Neuron (in vitro differentiated cells): ENCODE results near the gene WDR19.

Source experiments
- H2AFZ ChIP-seq: one replicate; pipeline ENCODE4 v1.6.1; 2013; ENCODE audit warnings: low read depth, mild to moderate bottlenecking, inconsistent platforms, low read length, moderate library complexity
- H3K27me3 ChIP-seq: one replicate; pipeline ENCODE4 v1.6.1; 2013; ENCODE audit warnings: low read length; ENCODE audit not compliant: insufficient read depth
- H3K36me3 ChIP-seq: one replicate; pipeline ENCODE4 v1.6.1; 2013; ENCODE audit warnings: low read length; ENCODE audit not compliant: insufficient read depth
- H3K4me1 ChIP-seq: one replicate; pipeline ENCODE4 v1.6.1; 2013; ENCODE audit warnings: low read length; ENCODE audit not compliant: insufficient read depth
- H3K4me3 ChIP-seq: 2 replicates; pipeline ENCODE4 v1.5.1; 2013; ENCODE audit warnings: mild to moderate bottlenecking, low read length, moderate library complexity
- H3K9me3 ChIP-seq: one replicate; pipeline ENCODE4 v1.6.1; 2013; ENCODE audit warnings: low read length

WDR19 gene

DNA sequence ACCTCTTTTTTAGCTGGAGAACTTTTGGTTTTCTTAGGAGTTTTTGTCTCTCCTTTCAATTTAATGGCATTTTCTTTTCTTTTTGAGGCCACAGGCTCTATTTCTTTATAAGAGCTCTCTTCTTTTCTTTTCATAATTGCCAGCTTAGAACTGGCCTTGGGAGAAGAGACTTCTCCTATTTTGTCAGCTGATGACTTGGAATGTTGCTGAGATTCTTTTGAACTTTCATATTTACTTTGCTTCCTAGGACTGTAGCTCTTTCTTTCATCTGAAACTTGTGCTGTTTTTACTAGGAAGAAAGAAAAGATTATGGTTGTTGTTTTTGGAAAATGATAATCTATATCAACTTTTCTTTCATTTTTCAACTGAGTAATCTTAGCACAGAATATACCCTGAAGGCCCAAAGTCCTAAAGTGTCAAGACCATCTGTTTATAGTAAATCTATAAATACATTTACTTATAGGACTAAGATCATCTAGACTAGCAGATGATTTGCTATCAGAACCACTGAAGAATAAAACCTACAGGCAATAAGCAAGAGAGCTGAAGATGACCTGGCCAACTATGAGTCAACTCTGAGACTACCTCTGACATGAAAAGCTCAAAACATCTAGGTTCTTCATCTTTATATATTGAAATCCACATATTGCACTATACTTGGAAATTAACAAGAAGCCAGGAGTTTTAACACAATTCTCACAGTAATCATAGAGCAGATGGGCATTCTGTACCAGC is 138.2 kb downstream of the WDR19 start:
- Histone ChIP-seq H3K4me3 (no peak overlapping the region), H3K9me3 (no peaks in the 10 kb centered on the region), H3K36me3 (peaks cover 61% of the 10 kb centered on the region), H2AFZ (no peak overlapping the region), H3K4me1 (no peaks in the 10 kb centered on the region), H3K27me3 (no peaks in the 10 kb centered on the region)

- Histone ChIP-seq H3K4me3 (no peak overlapping the region), H3K9me3 (no peaks in the 10 kb centered on the region), H3K36me3 (peaks cover 58% of the 10 kb centered on the region), H3K27me3 (no peaks in the 10 kb centered on the region), H3K4me1 (no peaks in the 10 kb centered on the region), H2AFZ (no peak overlapping the region)
Observed at GRCh38 chr4:39323821-39324220, 141.5 kb downstream of the WDR19 start.

DNA sequence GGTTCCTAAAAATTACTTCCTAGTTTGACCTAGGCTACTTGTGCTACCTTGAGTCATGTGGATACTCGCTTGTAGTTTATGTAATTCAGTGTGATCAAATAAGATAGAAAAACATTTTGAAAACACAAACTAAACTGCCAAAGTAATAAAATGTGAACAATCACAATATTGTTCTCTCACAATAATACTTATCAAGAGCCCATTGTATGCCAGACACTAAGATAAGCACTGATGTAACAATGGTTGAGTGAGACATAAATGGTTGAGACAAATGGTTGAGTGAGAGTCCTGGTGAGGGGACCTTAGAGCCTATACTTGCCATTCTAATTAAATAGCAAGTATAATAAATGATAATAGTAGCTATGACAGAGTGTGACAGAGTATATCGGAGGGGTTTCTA is 142.1 kb downstream of the WDR19 start:
- Histone ChIP-seq H2AFZ (no peak overlapping the region), H3K36me3 (peaks cover 54% of the 10 kb centered on the region), H3K9me3 (no peaks in the 10 kb centered on the region), H3K27me3 (no peaks in the 10 kb centered on the region), H3K4me1 (no peaks in the 10 kb centered on the region), H3K4me3 (no peak overlapping the region)

GRCh38 chr4:39324897-39325613 is 142.7 kb downstream of the WDR19 start:
- no peaks in the 10 kb centered on the region for H3K9me3 ChIP-seq
- peaks cover 49% of the 10 kb centered on the region for H3K36me3 ChIP-seq
- no peak overlapping the region for H3K4me3 ChIP-seq
- no peak overlapping the region for H2AFZ ChIP-seq
- H3K27me3 ChIP-seq = no peaks in the 10 kb centered on the region
- H3K4me1 ChIP-seq = no peaks in the 10 kb centered on the region

GRCh38 chr4:39326468-39326977 is 144.2 kb downstream of the WDR19 start:
- no peaks in the 10 kb centered on the region for H3K4me1 ChIP-seq
- H3K9me3 ChIP-seq = no peaks in the 10 kb centered on the region
- H3K4me3 ChIP-seq = no peak overlapping the region
- H2AFZ ChIP-seq = no peak overlapping the region
- peaks cover 37% of the 10 kb centered on the region for H3K36me3 ChIP-seq
- H3K27me3 ChIP-seq = no peaks in the 10 kb centered on the region

- no peaks in the 10 kb centered on the region for H3K4me1 ChIP-seq
- no peak overlapping the region for H2AFZ ChIP-seq
- peaks cover 16% of the 10 kb centered on the region for H3K36me3 ChIP-seq
- H3K9me3 ChIP-seq = no peaks in the 10 kb centered on the region
- H3K4me3 ChIP-seq = no peak overlapping the region
- H3K27me3 ChIP-seq = no peaks in the 10 kb centered on the region
Observed at GRCh38 chr4:39330353-39330752, 148.0 kb downstream of the WDR19 start.

- peaks cover 9% of the 10 kb centered on the region for H3K36me3 ChIP-seq
- no peak overlapping the region for H2AFZ ChIP-seq
- no peaks in the 10 kb centered on the region for H3K4me1 ChIP-seq
- H3K4me3 ChIP-seq = no peak overlapping the region
- H3K9me3 ChIP-seq = no peaks in the 10 kb centered on the region
- no peaks in the 10 kb centered on the region for H3K27me3 ChIP-seq
Observed at GRCh38 chr4:39331191-39331590, 148.9 kb downstream of the WDR19 start.
